DMS 273 (cell line): ENCODE data around the gene ANKRD13D.
A peak's percentile ranks its signal among the peaks of the same experiment; 100 is the strongest.

Experiments used
- DNase-seq: peaks from one replicate; lab custom pipeline; 2025; ENCODE audit not compliant: unreplicated experiment; lab: John Stamatoyannopoulos, UW

The ANKRD13D gene

GRCh38 chr11:67273260-67273990 is 15.7 kb upstream of the ANKRD13D start:
- no peak for DNase-seq

- DNase-seq, result no peak
Observed at GRCh38 chr11:67274768-67275605, 14.1 kb upstream of the ANKRD13D start.

GRCh38 chr11:67275606-67276409 is 13.3 kb upstream of the ANKRD13D start:
- DNase-seq, result no peak

DNA sequence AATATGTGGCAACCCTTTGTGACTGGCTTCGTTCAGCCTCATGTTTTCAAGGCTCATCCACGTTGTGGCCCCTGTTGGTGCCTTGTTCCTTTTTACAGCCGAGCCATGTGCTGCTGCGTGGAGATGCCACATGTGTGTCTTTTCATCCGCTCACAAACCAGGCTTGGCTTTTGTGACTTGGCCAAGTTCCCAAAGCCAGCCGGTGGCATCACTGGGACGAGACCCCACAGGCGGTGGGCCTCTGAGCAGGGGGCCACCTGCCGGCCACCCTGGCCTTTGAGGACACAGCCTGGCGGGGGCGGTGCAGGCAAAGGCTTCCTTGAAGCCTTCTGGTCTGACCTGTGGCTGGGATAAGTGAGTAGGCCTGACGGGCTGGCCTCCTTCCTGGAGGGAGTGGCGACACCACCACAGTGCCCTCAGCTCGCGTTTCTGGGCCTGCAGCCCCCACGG is 12.3 kb upstream of the ANKRD13D start:
- peak; percentile 71 for DNase-seq

- peak; percentile 94 for DNase-seq
Observed at GRCh38 chr11:67277231-67277961, 11.7 kb upstream of the ANKRD13D start.

DNA sequence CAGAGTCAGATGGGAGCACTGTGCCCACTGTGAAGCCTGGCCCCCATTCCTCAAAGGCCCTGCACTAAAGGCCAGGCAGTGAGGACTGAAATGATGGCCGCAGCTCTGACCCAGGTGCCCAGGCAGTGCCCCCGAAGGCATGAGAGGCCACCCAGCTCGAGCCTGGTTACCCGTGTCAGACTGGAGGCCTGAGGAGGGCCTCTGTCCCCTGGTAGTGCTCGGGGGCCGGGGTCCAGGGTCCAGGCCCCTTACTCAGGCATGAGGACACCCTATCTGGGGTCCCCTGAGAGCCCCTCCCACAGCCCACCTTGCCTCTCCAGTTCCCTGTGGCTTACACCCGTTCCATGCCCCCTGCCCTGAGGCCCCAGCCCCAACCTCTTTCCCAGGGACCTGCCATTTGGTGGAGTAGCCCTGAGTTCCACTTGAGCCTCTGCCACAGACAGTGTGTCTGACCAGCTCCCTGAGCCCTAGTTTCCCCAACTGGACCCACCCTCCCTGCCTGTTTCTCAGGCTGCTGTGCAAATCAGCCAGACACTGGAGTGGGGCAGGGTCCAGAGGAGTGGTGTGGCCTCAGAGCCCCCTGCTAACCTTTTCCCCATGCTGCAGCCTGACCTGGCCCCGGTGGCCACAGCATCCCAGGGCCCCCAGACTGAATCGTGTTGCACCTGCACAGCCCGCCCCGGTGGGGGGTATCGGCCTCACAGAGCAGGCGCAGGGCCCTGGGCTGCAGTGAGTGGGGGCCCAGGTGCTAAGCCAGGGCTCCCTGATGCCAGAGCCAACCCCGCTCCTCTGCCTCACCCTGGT is 10.8 kb upstream of the ANKRD13D start:
- no peak for DNase-seq

DNA sequence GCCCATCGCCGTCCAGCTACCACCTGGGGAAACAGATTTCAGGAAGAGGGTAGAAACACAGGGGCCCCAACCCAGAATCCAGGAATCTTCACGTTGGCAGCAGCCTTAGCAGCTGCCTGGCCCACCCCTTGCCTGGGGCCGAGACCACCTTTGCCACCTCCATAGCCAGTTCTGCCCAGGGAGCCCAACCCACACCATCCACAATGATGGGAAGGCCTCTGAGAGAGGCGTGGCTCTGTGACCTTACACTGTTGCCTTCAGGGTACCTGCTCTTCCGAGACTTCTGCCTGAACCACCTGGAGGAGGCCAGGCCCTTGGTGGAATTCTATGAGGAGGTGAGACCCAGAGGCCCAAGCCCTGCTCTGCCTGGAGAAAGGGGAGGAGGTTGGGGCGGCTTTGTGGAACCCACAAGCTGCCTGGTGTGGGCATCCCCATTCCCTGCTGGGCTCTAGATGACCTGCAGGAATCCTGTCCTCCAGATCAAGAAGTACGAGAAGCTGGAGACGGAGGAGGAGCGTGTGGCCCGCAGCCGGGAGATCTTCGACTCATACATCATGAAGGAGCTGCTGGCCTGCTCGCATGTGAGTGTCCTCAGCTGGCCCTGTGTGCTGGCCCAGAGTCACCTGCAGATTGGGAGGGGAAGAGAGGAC is 10.0 kb upstream of the ANKRD13D start:
- DNase-seq, result no peak

GRCh38 chr11:67279589-67280340 is 9.3 kb upstream of the ANKRD13D start:
- no peak for DNase-seq

DNA sequence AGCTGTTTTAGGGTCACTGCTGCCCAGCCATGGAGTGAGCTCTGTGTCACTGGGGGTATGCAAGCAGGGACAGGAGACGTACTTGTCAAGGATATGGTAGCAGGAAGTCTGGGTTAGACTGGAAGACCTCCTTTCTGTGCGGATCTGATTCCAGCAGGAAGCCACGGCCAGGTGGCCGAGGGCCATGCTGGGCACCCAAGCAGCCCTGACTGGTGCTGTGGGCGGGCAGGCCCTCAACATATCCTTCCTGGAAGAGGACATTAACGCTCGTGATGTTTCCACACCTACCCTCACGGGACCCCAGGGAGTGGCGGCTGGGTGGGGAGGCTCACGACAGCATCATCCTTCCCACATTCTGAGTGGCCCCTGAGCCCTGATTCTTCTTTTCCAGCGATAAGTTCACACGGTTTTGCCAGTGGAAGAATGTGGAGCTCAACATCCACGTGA is 8.7 kb upstream of the ANKRD13D start:
- no peak for DNase-seq

GRCh38 chr11:67280788-67281551 is 8.1 kb upstream of the ANKRD13D start:
- no peak for DNase-seq

GRCh38 chr11:67281552-67282150 is 7.5 kb upstream of the ANKRD13D start:
- no peak for DNase-seq

- DNase-seq, result no peak
Observed at GRCh38 chr11:67282155-67282875, 6.8 kb upstream of the ANKRD13D start.

GRCh38 chr11:67282876-67283371 is 6.2 kb upstream of the ANKRD13D start:
- DNase-seq, result no peak

DNA sequence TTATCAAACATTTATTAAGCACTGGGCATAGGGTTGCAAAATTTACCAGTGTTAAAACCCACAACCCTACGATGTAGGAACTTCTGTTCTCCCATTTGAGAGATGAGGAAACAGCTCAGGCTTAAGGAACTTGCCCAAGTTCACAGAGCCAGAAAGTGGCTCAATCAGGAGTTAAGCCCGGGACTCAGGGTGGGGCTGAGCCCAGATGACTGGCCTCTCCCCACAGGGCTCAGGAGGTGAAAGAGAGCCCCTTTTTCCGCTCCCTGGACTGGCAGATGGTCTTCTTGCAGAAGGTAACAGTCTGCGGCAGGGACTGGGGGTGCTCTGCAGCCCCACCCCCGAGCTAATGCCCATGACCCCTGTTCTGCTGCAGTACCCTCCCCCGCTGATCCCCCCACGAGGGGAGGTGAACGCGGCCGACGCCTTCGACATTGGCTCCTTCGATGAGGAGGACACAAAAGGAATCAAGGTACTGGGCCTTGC is 5.6 kb upstream of the ANKRD13D start:
- DNase-seq, result no peak

DNA sequence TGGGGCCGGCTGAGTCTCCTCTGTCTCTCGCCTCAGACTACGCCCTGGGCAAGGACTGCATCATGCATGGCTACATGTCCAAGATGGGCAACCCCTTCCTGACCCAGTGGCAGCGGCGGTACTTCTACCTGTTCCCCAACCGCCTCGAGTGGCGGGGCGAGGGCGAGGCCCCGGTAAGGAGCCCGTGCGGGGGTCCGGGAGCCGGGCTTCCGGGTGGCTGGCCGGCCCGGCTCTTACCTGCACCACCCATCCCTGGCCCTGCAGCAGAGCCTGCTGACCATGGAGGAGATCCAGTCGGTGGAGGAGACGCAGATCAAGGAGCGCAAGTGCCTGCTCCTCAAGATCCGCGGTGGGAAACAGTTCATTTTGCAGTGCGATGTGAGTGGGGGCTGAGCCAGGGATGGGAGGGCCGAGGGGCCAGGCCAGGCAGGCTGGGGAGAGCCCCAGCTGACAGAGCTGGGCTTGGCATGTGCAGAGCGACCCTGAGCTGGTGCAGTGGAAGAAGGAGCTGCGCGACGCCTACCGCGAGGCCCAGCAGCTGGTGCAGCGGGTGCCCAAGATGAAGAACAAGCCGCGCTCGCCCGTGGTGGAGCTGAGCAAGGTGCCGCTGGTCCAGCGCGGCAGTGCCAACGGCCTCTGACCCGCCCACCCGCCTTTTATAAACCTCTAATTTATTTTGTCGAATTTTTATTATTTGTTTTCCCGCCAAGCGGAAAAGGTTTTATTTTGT is 4.1 kb upstream of the ANKRD13D start:
- no peak for DNase-seq
